GM19023 (cell line): ENCODE results near the gene VMO1.
A peak's percentile ranks its signal among the peaks of the same experiment; 100 is the strongest.

ENCODE experiments used
- ATAC-seq: cut with Tn5 transposase; IDR thresholded peaks from one replicate; pipeline ENCODE4 v1.9.1; 2021; ENCODE audit warnings: mild to moderate bottlenecking, moderate library complexity; ENCODE audit not compliant: unreplicated experiment

Gene VMO1

DNA sequence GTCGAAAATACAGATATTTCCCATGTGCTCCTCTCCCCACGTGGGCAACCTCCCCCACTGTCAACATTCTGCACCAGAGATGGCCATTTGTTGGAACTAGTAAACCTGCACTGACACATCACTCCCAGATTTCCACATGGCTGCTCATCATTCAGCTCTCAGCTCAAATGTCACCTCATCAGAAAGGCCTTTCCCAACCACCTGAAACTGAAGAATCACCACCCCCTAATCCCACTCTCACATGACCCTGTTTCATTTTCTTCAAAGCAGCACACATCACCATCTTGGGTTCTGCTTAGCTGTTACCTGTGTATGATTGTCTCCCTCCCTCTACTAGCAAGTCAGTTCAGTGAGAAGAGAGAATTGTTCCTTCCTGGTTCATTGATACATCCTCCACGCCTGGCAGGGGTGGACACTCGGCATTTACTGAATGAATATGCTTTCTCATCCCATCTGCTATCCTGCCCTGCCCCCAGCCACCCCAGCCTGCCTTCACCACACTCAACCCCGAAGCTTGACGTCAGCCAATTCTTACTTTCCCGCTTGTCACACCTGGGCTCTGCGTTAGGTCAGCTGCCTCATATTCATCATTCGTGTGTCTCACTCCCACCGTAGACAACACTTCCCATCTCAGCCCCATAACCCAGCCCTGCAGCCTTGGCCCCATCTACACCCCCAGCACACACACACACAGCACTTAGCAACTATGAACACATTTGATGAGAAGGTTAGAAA is 14.5 kb upstream of the VMO1 start:
- no peak for ATAC-seq

DNA sequence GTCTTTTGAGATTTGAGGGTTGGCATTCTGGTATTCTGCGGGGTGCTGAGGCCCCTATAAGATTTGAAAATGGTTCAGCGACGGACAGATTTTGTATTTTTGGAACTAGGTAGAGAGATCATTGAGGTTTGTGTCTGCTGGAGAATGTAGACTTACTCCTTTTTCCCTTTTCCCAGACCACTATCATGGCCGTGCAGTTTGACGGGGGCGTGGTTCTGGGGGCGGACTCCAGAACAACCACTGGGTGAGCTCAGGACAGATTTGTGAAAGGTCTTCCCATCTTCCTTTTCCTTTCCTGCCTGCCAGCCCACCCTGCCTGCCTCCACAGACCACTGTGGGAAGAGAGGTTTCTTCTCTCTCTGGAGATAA is 10.4 kb upstream of the VMO1 start:
- no peak for ATAC-seq

DNA sequence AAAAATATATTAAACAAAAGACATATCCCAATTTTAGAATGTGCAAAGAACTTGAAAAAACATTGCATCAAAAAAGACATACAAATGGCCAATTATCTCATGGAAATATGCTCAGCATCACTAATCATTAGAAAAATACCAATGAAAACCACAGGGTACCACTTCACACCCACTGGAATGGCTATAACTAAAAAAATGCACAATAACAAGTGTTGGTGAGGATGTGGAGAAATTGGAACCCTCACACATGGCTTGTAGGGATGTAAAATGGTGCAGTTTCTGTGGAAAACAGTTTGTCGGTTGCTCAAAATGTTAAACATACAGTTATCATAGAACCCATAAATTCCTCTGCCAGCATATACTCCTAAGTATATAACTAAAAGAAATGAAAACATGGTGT is 9.0 kb upstream of the VMO1 start:
- no peak for ATAC-seq

DNA sequence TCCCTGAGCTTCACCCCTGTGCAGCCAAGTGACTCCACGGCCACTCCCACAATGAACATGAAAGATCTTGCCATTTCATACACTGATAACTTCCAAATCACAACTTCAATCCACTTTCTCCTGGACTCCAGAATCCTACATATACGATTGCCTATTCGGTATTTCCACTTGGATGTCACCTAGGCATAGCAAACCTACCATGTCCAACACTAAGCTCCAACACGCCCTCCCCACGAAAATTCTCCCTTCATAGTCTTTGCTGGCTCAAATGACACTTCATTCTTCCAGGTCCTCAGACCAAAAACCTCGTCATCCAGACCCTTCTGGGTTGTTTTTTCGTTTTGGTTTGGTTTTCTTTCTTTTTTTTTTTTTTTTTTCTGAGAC is 4.5 kb upstream of the VMO1 start:
- ATAC-seq: no peak

- peak; percentile 83 for ATAC-seq
These were observed 4.0 kb upstream of the VMO1 start for GRCh38 chr17:4789951-4790704.

- no peak for ATAC-seq
These were observed 3.5 kb upstream of the VMO1 start for GRCh38 chr17:4789701-4789950.

- ATAC-seq: peak; percentile 23
These were observed 2.9 kb upstream of the VMO1 start, which contains the start of gene GLTPD2 for GRCh38 chr17:4788807-4789700. Gene GLTPD2 (plus strand): TSS chr17:4788964. CDS start chr17:4789012, 48 bp downstream.

- no peak for ATAC-seq
These were observed 2.1 kb upstream of the VMO1 start for GRCh38 chr17:4788159-4788806.

DNA sequence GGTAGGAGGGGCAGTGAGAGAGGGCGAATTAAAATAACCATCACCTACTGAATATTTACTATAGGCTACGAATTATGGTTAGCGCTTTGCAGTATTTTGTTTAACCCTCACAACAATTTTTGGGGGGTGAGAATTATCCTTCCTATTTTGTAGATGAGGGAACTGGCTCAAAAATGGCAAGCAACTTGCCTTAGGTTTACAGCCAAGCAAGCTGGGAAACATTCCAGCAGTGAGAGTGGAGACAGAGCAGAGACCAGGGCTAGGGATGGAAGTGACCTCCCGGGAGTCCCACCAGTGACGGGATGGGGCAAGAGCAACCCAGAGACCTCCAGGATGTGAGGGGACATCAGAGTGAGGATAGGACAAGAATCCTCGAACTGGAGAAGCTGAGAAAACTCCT is 352 bp upstream of the VMO1 start:
- no peak for ATAC-seq

DNA sequence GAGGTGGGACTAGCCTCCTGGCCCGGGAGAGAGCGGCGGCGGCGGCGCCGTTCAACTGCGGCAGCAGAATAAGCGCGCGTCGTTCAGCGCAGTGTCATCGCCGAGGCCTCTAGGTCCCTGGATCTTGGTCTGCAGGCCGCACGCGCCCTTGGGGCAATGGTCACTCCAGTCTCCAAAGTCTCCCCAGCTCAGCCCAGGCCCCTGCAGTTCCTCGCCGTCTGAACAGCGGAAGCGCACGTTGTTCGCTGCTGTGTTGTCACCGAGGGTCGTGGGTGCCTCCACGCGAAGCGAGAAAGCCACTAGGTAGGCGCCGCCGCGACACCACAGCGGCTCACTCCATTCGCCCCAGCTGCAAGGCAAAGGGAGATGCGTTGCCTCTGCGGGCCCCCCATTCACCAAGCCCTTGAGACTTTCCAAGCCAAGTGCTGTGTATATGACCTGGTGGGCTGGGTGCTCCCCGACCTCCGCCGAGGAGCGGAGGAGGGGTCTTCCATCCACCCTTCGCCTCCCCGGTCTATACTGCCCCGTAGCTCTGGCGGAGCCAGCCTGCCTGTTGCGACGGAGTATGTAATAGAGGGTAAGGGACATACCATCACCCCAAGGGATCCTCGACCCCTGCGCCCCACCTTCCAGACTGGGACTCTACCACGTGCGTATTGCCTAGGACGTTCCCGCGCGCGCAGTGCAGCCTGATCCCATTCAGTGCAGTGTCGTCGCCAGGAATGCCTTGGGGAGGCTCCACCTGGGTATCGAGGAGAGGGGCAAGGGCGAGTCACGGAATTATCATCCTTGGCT is 656 bp downstream of the VMO1 start:
- ATAC-seq: no peak

DNA sequence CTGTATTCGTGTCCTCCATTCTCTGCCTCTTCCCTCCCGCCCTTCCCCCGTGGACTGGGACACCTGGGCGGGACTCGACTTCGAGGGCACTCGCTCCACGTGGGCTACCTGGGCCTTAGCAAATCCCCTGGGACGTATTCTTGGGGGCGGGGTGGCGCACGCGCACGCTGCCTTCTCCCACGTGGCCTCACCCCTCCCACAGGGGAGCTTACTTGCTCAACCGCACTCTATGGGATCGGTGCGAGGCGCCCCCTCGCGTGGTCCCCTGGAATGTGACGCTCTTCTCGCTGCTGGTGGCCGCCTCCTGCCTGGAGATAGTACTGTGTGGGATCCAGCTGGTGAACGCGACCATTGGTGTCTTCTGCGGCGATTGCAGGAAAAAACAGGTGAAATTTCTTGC is 3.5 kb downstream of the VMO1 start:
- ATAC-seq: no peak

DNA sequence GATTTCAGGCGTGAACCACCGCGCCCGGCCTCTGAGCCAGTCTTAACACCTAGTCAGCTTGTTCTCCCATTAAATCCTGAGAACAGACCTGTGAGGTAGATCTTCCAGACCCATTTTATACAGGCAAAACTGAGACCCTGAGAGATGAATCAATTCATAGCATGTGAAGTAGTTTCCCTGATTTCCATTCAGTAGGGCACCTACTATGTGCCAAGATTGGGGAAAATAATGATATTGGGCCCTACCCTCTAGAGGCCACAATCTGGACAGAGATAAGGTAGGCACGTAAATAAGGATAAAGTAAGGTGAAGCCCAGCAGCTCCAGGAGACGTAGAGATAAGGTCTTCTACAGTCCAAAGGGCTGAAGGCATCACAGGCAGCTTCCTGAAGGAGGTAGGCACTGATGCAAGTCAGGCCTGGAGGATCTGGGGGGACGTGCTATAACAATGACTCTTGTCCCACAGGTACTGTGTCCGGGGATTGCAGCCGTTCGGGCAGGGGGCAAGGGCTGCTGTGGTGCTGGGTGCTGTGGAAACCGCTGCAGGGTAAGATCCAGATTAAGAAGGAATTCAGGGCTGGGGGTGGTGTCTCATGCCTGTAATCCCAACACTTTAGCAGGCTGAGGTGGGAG is 5.7 kb downstream of the VMO1 start:
- no peak for ATAC-seq

- no peak for ATAC-seq
These were observed 8.0 kb downstream of the VMO1 start for GRCh38 chr17:4777969-4778760.

GRCh38 chr17:4772235-4772613 is 13.9 kb downstream of the VMO1 start:
- ATAC-seq: no peak

DNA sequence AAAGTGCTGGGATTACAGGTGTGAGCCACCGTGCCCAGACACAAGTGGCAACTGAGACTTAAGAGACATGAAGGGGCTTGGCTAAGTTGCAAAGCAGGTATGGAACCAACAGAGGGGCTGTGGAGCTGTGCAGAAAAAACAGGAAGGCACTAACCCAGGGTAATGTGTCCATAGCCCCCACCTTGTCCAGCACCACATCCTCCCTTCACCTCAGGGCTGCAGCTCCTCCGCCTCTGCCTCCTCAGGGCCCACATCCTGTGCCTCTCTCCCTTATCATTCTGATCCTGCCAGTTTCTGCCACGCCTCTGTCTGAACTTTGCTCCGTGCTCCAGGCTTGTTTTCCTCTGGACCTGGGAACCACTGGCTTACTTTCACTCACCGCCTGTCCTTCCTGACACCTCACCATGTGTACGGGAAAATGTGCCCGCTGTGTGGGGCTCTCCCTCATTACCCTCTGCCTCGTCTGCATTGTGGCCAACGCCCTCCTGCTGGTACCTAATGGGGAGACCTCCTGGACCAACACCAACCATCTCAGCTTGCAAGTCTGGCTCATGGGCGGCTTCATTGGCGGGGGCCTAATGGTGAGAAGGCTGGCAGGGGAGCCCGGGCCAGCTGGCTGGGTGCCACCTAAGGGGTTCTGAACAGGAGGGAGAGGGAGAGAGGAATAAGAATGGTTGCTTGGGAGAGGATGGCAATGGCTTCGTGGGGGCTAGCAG is 14.5 kb downstream of the VMO1 start, which contains the start of gene TM4SF5:
Gene TM4SF5 (plus strand): TSS at position 368 of the 716 bp plus-strand sequence. CDS start 37 bp downstream, at position 405.
- ATAC-seq: no peak

GRCh38 chr17:4769628-4770027 is 16.5 kb downstream of the VMO1 start:
- no peak for ATAC-seq

DNA sequence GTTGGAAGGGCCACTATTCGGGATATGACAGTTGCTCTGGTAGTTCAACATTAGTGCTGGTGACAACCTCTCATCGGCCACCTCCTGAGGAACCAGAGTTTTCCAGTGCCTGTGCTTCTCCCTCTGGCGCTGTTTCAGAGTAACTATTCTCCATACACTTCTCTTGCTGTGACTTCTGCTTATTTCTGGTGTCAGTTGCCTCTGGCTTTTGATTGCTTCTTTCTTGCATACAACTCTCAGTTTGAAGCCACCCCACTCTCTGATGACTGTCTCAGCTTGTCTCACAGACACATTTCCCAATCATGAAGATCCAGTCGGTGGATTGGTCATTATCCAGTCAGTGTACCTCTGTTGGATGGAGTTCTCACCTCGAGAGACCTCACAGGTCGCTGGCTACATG is 17.9 kb downstream of the VMO1 start:
- no peak for ATAC-seq

- ATAC-seq: no peak
These were observed 19.4 kb downstream of the VMO1 start for GRCh38 chr17:4766723-4767122.
